Prostate gland (tissue), 2 donors: ENCODE results near the gene DOP1A.

Experiments
- CTCF ChIP-seq, 4 experiments: fragments of 200-600 bp in 2 of 4; fragments of 450-650 bp in 2 of 4; sonication (generic) in 2 of 4; IDR thresholded peaks; 1 replicate in 3 of 4; 2 replicates in 1 of 4; pipeline ENCODE4 v1.5.1; 2016 to 2019; ENCODE audit warnings: antibody characterized with exemption in 4 of 4, mild to moderate bottlenecking in 2 of 4, moderate library complexity in 2 of 4
- POLR2A ChIP-seq: fragments of 450-650 bp; IDR thresholded peaks from one replicate; pipeline ENCODE4 v1.6.1; 2016; ENCODE audit warnings: antibody characterized with exemption, mild to moderate bottlenecking
- POLR2AphosphoS5 ChIP-seq: sonication (generic); formaldehyde crosslinking; IDR thresholded peaks from one replicate; pipeline ENCODE4 v1.6.1; 2017; ENCODE audit warnings: antibody characterized with exemption

GRCh38 chr6:83047065-83047754 lies 20.3 kb upstream of the DOP1A start:
- TF ChIP-seq CTCF (IDR thresholded peaks at IDR 0.05) (no peak), POLR2A (no peak), POLR2AphosphoS5 (no peak)
